HUES64 (cell line): ENCODE data around the gene RBM5.

Experiments used
- H3K27ac ChIP-seq: 2 replicates; pipeline ENCODE4 v1.7.0; 2013; ENCODE audit warnings: low read depth, low read length, inconsistent platforms
- H3K27me3 ChIP-seq: 2 replicates; pipeline ENCODE4 v1.6.1; 2013; ENCODE audit warnings: mild to moderate bottlenecking, low read length; ENCODE audit not compliant: insufficient read depth
- H3K36me3 ChIP-seq: 2 replicates; pipeline ENCODE4 v1.6.1; 2013; ENCODE audit warnings: mild to moderate bottlenecking, low read length; ENCODE audit not compliant: insufficient read depth
- H3K4me1 ChIP-seq: 2 replicates; pipeline ENCODE4 v1.6.1; 2013; ENCODE audit warnings: mild to moderate bottlenecking, low read length, moderate library complexity; ENCODE audit not compliant: insufficient read depth
- H3K4me3 ChIP-seq: 2 replicates; pipeline ENCODE4 v1.5.1; 2013; ENCODE audit warnings: mild to moderate bottlenecking, low read length, moderate library complexity
- H3K9ac ChIP-seq: 2 replicates; pipeline ENCODE4 v1.6.1; 2013; ENCODE audit warnings: mild to moderate bottlenecking, low read depth, low read length
- H3K9me3 ChIP-seq: 2 replicates; pipeline ENCODE4 v1.6.1; 2013; ENCODE audit warnings: low read depth, low read length; ENCODE audit not compliant: insufficient read depth
- WGBS: fragments of 150-250, 120-280 bp; methylation state at CpG from one replicate; pipeline ENCODE4 v1.1.7; 2013; ENCODE audit warnings: missing lambda C conversion rate; 5-methylcytosine and 5-hydroxymethylcytosine counted together

RBM5 gene

GRCh38 chr3:50163572-50164455 is 75.1 kb downstream of the RBM5 start:
- H3K4me1 ChIP-seq: peaks cover 30% of the 10 kb centered on the region

GRCh38 chr3:50164481-50164880 is 75.8 kb downstream of the RBM5 start:
- peaks cover 25% of the 10 kb centered on the region for H3K4me1 ChIP-seq
- H3K9ac ChIP-seq: no peak overlapping the region
- peaks cover 39% of the 10 kb centered on the region for H3K36me3 ChIP-seq
- no peaks in the 10 kb centered on the region for H3K9me3 ChIP-seq
- no peaks in the 10 kb centered on the region for H3K27me3 ChIP-seq
- no peak overlapping the region for H3K4me3 ChIP-seq
- 75% methylated on average over 1 of the region's 1 CpG for WGBS
- no peak overlapping the region for H3K27ac ChIP-seq

More at GRCh38 chr3:50163572-50164455, 75.1 kb downstream of the RBM5 start:
- 93% methylated on average over 8 of the region's 8 CpGs for WGBS
- no peaks in the 10 kb centered on the region for H3K27me3 ChIP-seq
- H3K4me3 ChIP-seq: no peak overlapping the region
- H3K36me3 ChIP-seq: peaks cover 45% of the 10 kb centered on the region
- no peak overlapping the region for H3K27ac ChIP-seq
- H3K9me3 ChIP-seq: no peaks in the 10 kb centered on the region
- no peak overlapping the region for H3K9ac ChIP-seq

GRCh38 chr3:50164984-50165909 is 76.5 kb downstream of the RBM5 start:
- Histone ChIP-seq H3K9me3 (no peaks in the 10 kb centered on the region), H3K9ac (no peak overlapping the region), H3K4me3 (no peak overlapping the region), H3K4me1 (peaks cover 23% of the 10 kb centered on the region), H3K27ac (0 out of 2 replicates have a peak overlapping the region, but pooled peaks have one; percentile 24), H3K36me3 (peaks cover 32% of the 10 kb centered on the region), H3K27me3 (no peaks in the 10 kb centered on the region)
- 70% methylated on average over 7 of the region's 7 CpGs for WGBS

GRCh38 chr3:50165910-50166538 is 77.3 kb downstream of the RBM5 start:
- Histone ChIP-seq H3K4me1 (peaks cover 23% of the 10 kb centered on the region), H3K9me3 (no peaks in the 10 kb centered on the region), H3K4me3 (no peak overlapping the region), H3K27ac (peak overlapping the region; percentile 33; the same call in 1 of the 2 replicates), H3K9ac (no peak overlapping the region), H3K36me3 (peaks cover 24% of the 10 kb centered on the region), H3K27me3 (no peaks in the 10 kb centered on the region)
- WGBS: 51% methylated on average over 15 of the region's 15 CpGs

GRCh38 chr3:50166620-50167019 is 77.9 kb downstream of the RBM5 start:
- Histone ChIP-seq H3K27me3 (no peaks in the 10 kb centered on the region), H3K4me3 (no peak overlapping the region), H3K9ac (no peak overlapping the region), H3K27ac (peak overlapping the region; percentile 28; the same call in 1 of the 2 replicates), H3K36me3 (peaks cover 18% of the 10 kb centered on the region), H3K4me1 (peaks cover 23% of the 10 kb centered on the region), H3K9me3 (no peaks in the 10 kb centered on the region)
- 57% methylated on average over 6 of the region's 6 CpGs for WGBS

- Histone ChIP-seq H3K9me3 (no peaks in the 10 kb centered on the region), H3K9ac (no peak overlapping the region), H3K27me3 (no peaks in the 10 kb centered on the region), H3K4me3 (no peak overlapping the region), H3K36me3 (peaks cover 12% of the 10 kb centered on the region; the same call in 1 of the 2 replicates), H3K4me1 (peaks cover 23% of the 10 kb centered on the region), H3K27ac (peak overlapping the region; percentile 28)
- 76% methylated on average over 16 of the region's 16 CpGs for WGBS
Measured at GRCh38 chr3:50167069-50167840, 78.5 kb downstream of the RBM5 start.

GRCh38 chr3:50167841-50168209 is 79.1 kb downstream of the RBM5 start:
- 66% methylated on average over 7 of the region's 7 CpGs for WGBS
- H3K27ac ChIP-seq: no peak overlapping the region
- no peaks in the 10 kb centered on the region for H3K27me3 ChIP-seq

GRCh38 chr3:50168388-50168787 is 79.7 kb downstream of the RBM5 start:
- H3K27ac ChIP-seq: no peak overlapping the region
- H3K9ac ChIP-seq: no peak overlapping the region
- peaks cover under 1% of the 10 kb centered on the region; the same call in 1 of the 2 replicates for H3K36me3 ChIP-seq
- WGBS: 85% methylated on average over 9 of the region's 9 CpGs
- no peaks in the 10 kb centered on the region for H3K9me3 ChIP-seq
- no peaks in the 10 kb centered on the region for H3K27me3 ChIP-seq
- H3K4me1 ChIP-seq: peaks cover 23% of the 10 kb centered on the region
- no peak overlapping the region for H3K4me3 ChIP-seq

More at GRCh38 chr3:50167841-50168209, 79.1 kb downstream of the RBM5 start:
- peaks cover 6% of the 10 kb centered on the region; the same call in 1 of the 2 replicates for H3K36me3 ChIP-seq
- H3K9me3 ChIP-seq: no peaks in the 10 kb centered on the region
- no peak overlapping the region for H3K9ac ChIP-seq
- H3K4me1 ChIP-seq: peaks cover 23% of the 10 kb centered on the region
- H3K4me3 ChIP-seq: no peak overlapping the region
